CD4-positive, alpha-beta memory T cell (primary cell): ENCODE data around the gene NPR3. TPM values are rescaled to one million over a fixed set of nuclear protein-coding genes. Genes with fewer than 3 reads are reported as not detected.

Experiments used
- CTCF ChIA-PET: fragments of 350-600 bp; sonication (Branson Sonifier 250); formaldehyde crosslinking; loops from one replicate; lab custom pipeline; 2021; ENCODE audit warnings: inconsistent platforms; ENCODE audit not compliant: partially characterized antibody; lab: Charles Lee
- POLR2A ChIA-PET: fragments of 350-600 bp; sonication (Branson Sonifier 250); formaldehyde crosslinking; loops from one replicate; lab custom pipeline; 2021; ENCODE audit not compliant: partially characterized antibody; lab: Charles Lee
- DNase-seq, 5 donors: peaks; one replicate each; pipeline versions ENCODE4 v3.0.0 to v3.0.0-alpha.2; 2020 to 2022; ENCODE audit warnings: mixed read lengths in 1 of 5
- H3K27ac ChIP-seq: one replicate; pipeline ENCODE4 v1.7.0; 2013; ENCODE audit warnings: low read depth, low read length
- H3K27me3 ChIP-seq: 2 replicates; pipeline ENCODE4 v1.7.0; 2013; ENCODE audit warnings: mild to moderate bottlenecking, low read length, moderate library complexity; ENCODE audit not compliant: insufficient read depth
- H3K36me3 ChIP-seq: 2 replicates; pipeline ENCODE4 v1.7.0; 2013; ENCODE audit warnings: mild to moderate bottlenecking, low read length, moderate library complexity; ENCODE audit not compliant: insufficient read depth
- H3K4me1 ChIP-seq: 2 replicates; pipeline ENCODE4 v1.7.0; 2013; ENCODE audit warnings: mild to moderate bottlenecking, low read length, moderate library complexity; ENCODE audit not compliant: insufficient read depth
- H3K4me3 ChIP-seq, 2 donors: one replicate each; pipeline ENCODE4 v1.7.0; 2013; ENCODE audit warnings: low read length in 2 of 2, mild to moderate bottlenecking in 1 of 2
- H3K9me3 ChIP-seq, 2 donors: one replicate each; pipeline ENCODE4 v1.7.0; 2013; ENCODE audit warnings: low read length in 2 of 2, control low read depth in 1 of 2; ENCODE audit not compliant: control insufficient read depth in 1 of 2
- H3K27ac Mint-ChIP-seq, 7 donors: one replicate each; pipeline ENCODE4 v1.8.0; 2020 to 2021; ENCODE audit warnings: mixed read lengths in 7 of 7, mild to moderate bottlenecking in 6 of 7, inconsistent platforms in 3 of 7, moderate library complexity in 3 of 7
- H3K27me3 Mint-ChIP-seq, 2 donors: one replicate each; pipeline ENCODE4 v1.8.0; 2020 to 2021; ENCODE audit warnings: mixed read lengths in 2 of 2
- H3K36me3 Mint-ChIP-seq, 2 donors: one replicate each; pipeline ENCODE4 v1.8.0; 2020 to 2021; ENCODE audit warnings: mixed read lengths in 2 of 2, inconsistent platforms in 1 of 2, mild to moderate bottlenecking in 1 of 2
- H3K4me1 Mint-ChIP-seq, 4 donors: one replicate each; pipeline ENCODE4 v1.8.0; 2020 to 2021; ENCODE audit warnings: mixed read lengths in 4 of 4, mild to moderate bottlenecking in 1 of 4
- H3K4me3 Mint-ChIP-seq, 8 donors: one replicate each; pipeline ENCODE4 v1.8.0; 2020 to 2021; ENCODE audit warnings: mixed read lengths in 8 of 8, mild to moderate bottlenecking in 7 of 8, moderate library complexity in 6 of 8, inconsistent platforms in 3 of 8
- H3K9me3 Mint-ChIP-seq, 8 donors: one replicate each; pipeline ENCODE4 v1.8.0; 2020 to 2021; ENCODE audit warnings: mixed read lengths in 8 of 8, mild to moderate bottlenecking in 5 of 8, inconsistent platforms in 3 of 8, moderate library complexity in 1 of 8
- intact Hi-C: fragments of 100-400 bp; cut with micrococcal nuclease; formaldehyde crosslinking; loops from one replicate; pipeline ENCODE4 v1.15.1; 2023
- polyA plus RNA-seq, 2 donors: library from polyadenylated mRNA; unstranded; fragments of 300-500 nt; fragmentation: Illumina TruSeq; gene quantifications; one replicate each; pipeline ENCODE4 v1.2.3, GENCODE V29; 2021
- total RNA-seq, 2 experiments: library from RNA; stranded (reverse); gene quantifications; one replicate each; pipeline ENCODE4 v1.2.3, GENCODE V29; 2021

The NPR3 gene
- total and polyA plus RNA-seq, 4 experiments from 2014 or later, result 0.06 TPM; not detected in 3

DNA sequence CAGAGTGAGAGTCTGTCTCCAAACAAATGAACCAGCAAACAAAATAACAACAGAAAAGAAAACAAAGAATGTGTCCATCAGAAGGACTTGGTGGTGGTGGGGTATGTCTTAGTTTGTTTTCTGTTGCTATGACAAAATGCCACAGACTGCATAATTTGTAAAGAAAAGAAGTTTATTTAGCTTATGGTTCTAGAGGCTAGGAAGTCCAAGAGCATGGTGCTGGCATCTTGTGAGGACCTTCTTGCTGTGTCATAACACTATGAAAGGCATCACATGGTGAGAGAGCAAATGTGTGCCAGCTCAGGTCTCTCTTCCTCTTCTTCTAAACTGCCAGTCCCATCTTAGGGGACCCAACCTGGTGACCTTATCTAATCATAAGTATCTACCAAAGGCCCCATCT, 10.5 kb downstream of the NPR3 start:
- Histone ChIP-seq H3K4me3 (no peak overlapping the region), H3K27ac (no peak overlapping the region), H3K36me3 (no peaks in the 10 kb centered on the region), H3K4me1 (no peaks in the 10 kb centered on the region), H3K27me3 (no peaks in the 10 kb centered on the region), H3K9me3 (no peaks in the 10 kb centered on the region)
- no peak overlapping the region for H3K4me3 Mint-ChIP-seq
- peaks cover 0 to 30% (median 12%) of the 10 kb centered on the region in 8 donors for H3K9me3 Mint-ChIP-seq
- H3K27ac Mint-ChIP-seq, result no peak overlapping the region
- ChIA-PET CTCF (interaction anchor here (1.0 kb wide), 1 partner anchor 12 kb away, joined by 3 read pairs; no protein-coding TSS in a partner anchor), POLR2A (no interaction called here)
- no peak for DNase-seq
- intact Hi-C loops, result no loop called here
- no peaks in the 10 kb centered on the region for H3K36me3 Mint-ChIP-seq
- peaks cover 10 to 12% of the 10 kb centered on the region in 2 donors for H3K27me3 Mint-ChIP-seq
- H3K4me1 Mint-ChIP-seq, result peaks cover 0 to 5% (median 0%) of the 10 kb centered on the region in 4 donors

DNA sequence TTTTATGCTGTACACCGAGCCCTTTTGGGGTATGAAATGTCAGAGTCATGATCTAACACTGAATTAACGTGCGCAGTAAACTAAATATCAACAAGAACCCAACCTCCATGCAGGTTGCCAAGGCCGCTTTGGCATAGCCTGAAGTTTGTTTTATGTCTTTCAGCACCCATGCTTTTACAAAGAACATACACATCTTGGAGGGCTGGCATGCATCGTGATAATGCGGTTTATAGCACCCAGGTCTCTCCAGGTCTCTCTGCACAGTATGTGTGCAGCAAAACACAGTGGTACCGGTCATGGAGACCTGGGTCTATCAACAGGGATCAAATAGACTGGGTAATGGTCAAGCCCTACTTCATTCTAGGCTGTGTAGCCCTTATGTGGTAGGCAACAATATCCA, 11.8 kb downstream of the NPR3 start:
- ChIA-PET CTCF (no interaction called here), POLR2A (no interaction called here)
- H3K27me3 Mint-ChIP-seq, result peaks cover 7 to 12% of the 10 kb centered on the region in 2 donors
- peaks cover 0 to 5% (median 0%) of the 10 kb centered on the region in 4 donors for H3K4me1 Mint-ChIP-seq
- H3K9me3 Mint-ChIP-seq, result peaks cover 0 to 26% (median 10%) of the 10 kb centered on the region in 8 donors
- no peak overlapping the region for H3K4me3 Mint-ChIP-seq
- no peaks in the 10 kb centered on the region for H3K36me3 ChIP-seq
- H3K27ac Mint-ChIP-seq, result no peak overlapping the region
- intact Hi-C loops, result no loop called here
- H3K9me3 ChIP-seq, result no peaks in the 10 kb centered on the region
- H3K27ac ChIP-seq, result no peak overlapping the region
- DNase-seq, result no peak
- no peaks in the 10 kb centered on the region for H3K36me3 Mint-ChIP-seq
- no peaks in the 10 kb centered on the region for H3K4me1 ChIP-seq
- H3K27me3 ChIP-seq, result no peaks in the 10 kb centered on the region
- H3K4me3 ChIP-seq, result no peak overlapping the region

GRCh38 chr5:32724526-32724925, 13.4 kb downstream of the NPR3 start:
- POLR2A ChIA-PET, result no interaction called here
- H3K36me3 ChIP-seq, result no peaks in the 10 kb centered on the region
- no peak overlapping the region for H3K27ac ChIP-seq
- H3K4me1 ChIP-seq, result no peaks in the 10 kb centered on the region
- intact Hi-C loops, result no loop called here
- H3K9me3 ChIP-seq, result no peaks in the 10 kb centered on the region
- Mint-ChIP-seq H3K4me3 (no peak overlapping the region), H3K9me3 (peaks cover 0 to 13% (median 5%) of the 10 kb centered on the region in 8 donors), H3K4me1 (peaks cover 0 to 5% (median 0%) of the 10 kb centered on the region in 4 donors), H3K27ac (no peak overlapping the region), H3K36me3 (no peaks in the 10 kb centered on the region), H3K27me3 (peaks cover 7 to 12% of the 10 kb centered on the region in 2 donors)
- DNase-seq, result no peak
- no peaks in the 10 kb centered on the region for H3K27me3 ChIP-seq
- CTCF ChIA-PET, result no interaction called here
- no peak overlapping the region for H3K4me3 ChIP-seq

DNA sequence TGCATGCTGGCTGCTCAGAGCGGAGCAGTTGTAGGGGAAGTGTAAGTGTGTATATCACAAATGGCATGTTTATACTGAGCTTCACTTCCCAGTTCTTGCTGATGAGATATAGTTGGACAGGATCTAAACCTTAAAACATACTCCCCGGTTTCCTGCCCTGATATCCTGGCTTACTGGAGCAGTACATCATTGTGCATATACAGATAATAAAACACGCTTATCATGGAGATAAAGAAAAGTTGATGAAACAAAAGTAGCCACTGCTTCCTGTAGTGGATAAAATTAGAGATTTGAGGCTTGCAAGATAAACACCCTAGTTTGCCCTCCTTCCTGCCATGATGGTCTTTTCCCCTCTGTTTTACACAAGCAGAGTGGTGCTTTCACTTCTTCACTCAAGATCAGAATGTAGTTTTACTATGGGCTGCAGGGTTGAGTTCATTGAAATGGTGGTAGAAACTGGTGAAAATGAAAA, 15.0 kb downstream of the NPR3 start:
- Mint-ChIP-seq H3K9me3 (peaks cover 0 to 9% (median 1%) of the 10 kb centered on the region in 8 donors), H3K27me3 (peaks cover 6 to 10% of the 10 kb centered on the region in 2 donors), H3K4me3 (no peak overlapping the region), H3K27ac (no peak overlapping the region), H3K4me1 (peaks cover 0 to 5% (median 0%) of the 10 kb centered on the region in 4 donors), H3K36me3 (no peaks in the 10 kb centered on the region)
- Histone ChIP-seq H3K4me3 (no peak overlapping the region), H3K27ac (no peak overlapping the region), H3K9me3 (no peaks in the 10 kb centered on the region), H3K27me3 (no peaks in the 10 kb centered on the region), H3K36me3 (no peaks in the 10 kb centered on the region), H3K4me1 (no peaks in the 10 kb centered on the region)
- DNase-seq, result no peak
- intact Hi-C loops, result no loop called here
- ChIA-PET POLR2A (no interaction called here), CTCF (no interaction called here)

DNA sequence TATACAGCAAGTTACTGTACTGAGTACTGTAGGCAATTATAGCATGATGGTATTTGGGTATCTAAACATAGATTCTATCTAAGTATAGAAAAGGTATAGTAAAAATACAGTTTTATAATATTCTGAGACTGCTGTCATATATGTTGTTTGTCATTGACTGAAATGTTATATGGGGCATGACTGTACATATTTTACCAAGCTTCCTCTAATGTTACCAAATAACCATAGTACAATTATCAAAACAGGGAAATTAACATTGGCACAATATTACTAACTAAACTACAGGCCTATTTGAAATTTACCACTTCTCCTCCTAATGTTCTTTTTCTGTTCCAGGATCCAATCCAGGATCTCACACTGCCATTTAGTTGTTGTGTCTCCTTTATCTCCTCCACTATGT, 18.5 kb downstream of the NPR3 start:
- intact Hi-C loops, result no loop called here
- POLR2A ChIA-PET, result no interaction called here
- H3K27ac Mint-ChIP-seq, result no peak overlapping the region
- Histone ChIP-seq H3K27ac (no peak overlapping the region), H3K27me3 (no peaks in the 10 kb centered on the region), H3K9me3 (no peaks in the 10 kb centered on the region), H3K4me3 (no peak overlapping the region), H3K36me3 (no peaks in the 10 kb centered on the region), H3K4me1 (no peaks in the 10 kb centered on the region)
- CTCF ChIA-PET, result no interaction called here
- H3K4me3 Mint-ChIP-seq, result no peak overlapping the region
- peaks cover 0 to 5% (median 0%) of the 10 kb centered on the region in 4 donors for H3K4me1 Mint-ChIP-seq
- peaks cover 0 to 5% (median 3%) of the 10 kb centered on the region in 8 donors for H3K9me3 Mint-ChIP-seq
- no peaks in the 10 kb centered on the region for H3K36me3 Mint-ChIP-seq
- DNase-seq, result no peak
- peaks cover 4 to 7% of the 10 kb centered on the region in 2 donors for H3K27me3 Mint-ChIP-seq

GRCh38 chr5:32733590-32734340, 22.6 kb downstream of the NPR3 start:
- no peaks in the 10 kb centered on the region for H3K4me1 ChIP-seq
- Mint-ChIP-seq H3K36me3 (no peaks in the 10 kb centered on the region), H3K4me3 (no peak overlapping the region), H3K27me3 (peaks cover 6 to 9% of the 10 kb centered on the region in 2 donors), H3K4me1 (no peaks in the 10 kb centered on the region), H3K27ac (no peak overlapping the region), H3K9me3 (peaks cover 0 to 3% (median under 1%) of the 10 kb centered on the region in 8 donors)
- no peaks in the 10 kb centered on the region for H3K27me3 ChIP-seq
- POLR2A ChIA-PET, result no interaction called here
- no peak overlapping the region for H3K4me3 ChIP-seq
- CTCF ChIA-PET, result no interaction called here
- H3K9me3 ChIP-seq, result no peaks in the 10 kb centered on the region
- intact Hi-C loops, result no loop called here
- DNase-seq, result no peak
- no peak overlapping the region for H3K27ac ChIP-seq
- H3K36me3 ChIP-seq, result no peaks in the 10 kb centered on the region

DNA sequence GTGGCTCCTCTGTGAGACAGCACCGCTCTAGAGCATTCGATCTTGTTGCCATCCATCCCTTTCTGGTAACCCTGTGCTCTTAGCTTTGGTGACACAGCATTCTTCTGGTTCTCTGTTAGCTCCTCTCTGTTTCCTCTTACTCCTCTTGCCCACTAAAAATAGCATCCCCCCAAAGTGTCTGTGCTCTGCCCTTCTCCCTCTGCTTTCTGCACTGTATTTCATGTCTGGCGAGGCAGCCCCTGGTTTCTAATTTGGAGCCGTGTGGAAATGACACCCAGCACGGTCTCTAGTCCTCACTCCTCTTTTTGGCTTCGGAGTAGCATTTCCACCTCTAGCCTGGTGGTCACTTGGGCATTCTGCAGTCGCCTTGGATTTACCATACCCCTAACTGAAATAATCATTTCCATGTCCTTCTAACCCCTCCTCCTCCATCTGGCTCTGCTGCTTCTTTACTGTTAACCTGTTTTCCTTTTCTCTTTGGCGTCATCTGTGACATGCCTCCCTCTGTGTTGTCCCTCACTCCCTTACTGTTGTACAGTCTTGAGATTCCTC, 23.8 kb downstream of the NPR3 start:
- no peaks in the 10 kb centered on the region for H3K4me1 Mint-ChIP-seq
- H3K27me3 Mint-ChIP-seq, result peaks cover 4 to 9% of the 10 kb centered on the region in 2 donors
- peak overlapping the region in 1 of 8 donors; percentile 1 for H3K4me3 Mint-ChIP-seq
- ChIA-PET POLR2A (no interaction called here), CTCF (no interaction called here)
- H3K36me3 ChIP-seq, result no peaks in the 10 kb centered on the region
- H3K36me3 Mint-ChIP-seq, result no peaks in the 10 kb centered on the region
- H3K4me1 ChIP-seq, result no peaks in the 10 kb centered on the region
- no peaks in the 10 kb centered on the region for H3K9me3 ChIP-seq
- no peak for DNase-seq
- no peak overlapping the region for H3K27ac Mint-ChIP-seq
- no peak overlapping the region for H3K4me3 ChIP-seq
- no peaks in the 10 kb centered on the region for H3K27me3 ChIP-seq
- intact Hi-C loops, result no loop called here
- H3K9me3 Mint-ChIP-seq, result peaks cover 0 to 3% (median 0%) of the 10 kb centered on the region in 8 donors
- no peak overlapping the region for H3K27ac ChIP-seq
